H1 (cell line): ENCODE data around the gene STK39. TPM values are rescaled to one million over a fixed set of nuclear protein-coding genes. Genes with fewer than 3 reads are reported as not detected.

ENCODE experiments used
- KDM1A ChIP-seq: fragments of 200-600, 300-600 bp; sonication (generic); IDR thresholded peaks from 2 replicates; pipeline ENCODE4 v1.7.1; 2016; ENCODE audit warnings: mild to moderate bottlenecking, low read length, borderline replicate concordance
- polyA plus RNA-seq, 7 experiments: library from polyadenylated mRNA; depleted of rRNA in 3 of 7; stranded (reverse) in 5 of 7; unstranded in 2 of 7; fragments of >200 nt in 5 of 7; fragments of 200-250 nt in 2 of 7; gene quantifications; 1 replicate in 5 of 7; 2 replicates in 1 of 7; 4 replicates in 1 of 7; pipeline versions ENCODE4 v1.2.1 to v1.2.3, GENCODE V29; 2011 to 2013; ENCODE audit warnings: missing spikeins in 2 of 7, mixed read lengths in 2 of 7
- total RNA-seq: library from RNA; stranded (reverse); fragmentation: NEBNext Ultra II Directional; extraction: Animal tissue kit (Norgen Biotek cat#: 25700); gene quantifications from 2 replicates; pipeline ENCODE4 v1.2.1, GENCODE V29; 2021
- TF ChIP-seq, protein P1 (sequence below): fragments of 300-600 bp; sonication (generic); IDR thresholded peaks from 2 replicates; pipeline ENCODE4 v1.7.1; 2012; ENCODE audit warnings: low read length, moderate library complexity, mild to moderate bottlenecking, inconsistent platforms; ENCODE audit not compliant: insufficient replicate concordance

The STK39 gene
- total and polyA plus RNA-seq, 2 of the 8 experiments (the other 6 are each of a cell fraction or from before 2014, with no cell fraction given) = 13.7 to 23.8 TPM

DNA sequence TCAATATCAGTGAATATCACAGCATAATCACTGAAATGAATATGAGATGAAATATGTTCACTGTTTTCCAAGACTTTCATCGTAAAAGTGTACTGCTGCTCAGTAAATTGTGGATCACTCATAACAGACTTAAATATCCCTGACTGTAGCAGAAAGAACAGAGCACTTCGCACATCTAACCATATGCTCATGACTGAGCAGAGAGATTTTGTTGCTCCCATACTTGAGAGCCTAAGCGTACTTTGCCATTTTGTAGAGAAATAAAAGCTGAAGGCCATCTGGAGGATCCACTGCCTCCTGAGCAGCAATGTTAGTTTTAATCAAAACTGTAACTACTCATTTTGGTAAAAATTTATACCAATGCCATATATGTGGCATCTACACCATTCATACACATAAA is 243.5 kb downstream of the STK39 start (continued):
- TF ChIP-seq, protein P1, sequence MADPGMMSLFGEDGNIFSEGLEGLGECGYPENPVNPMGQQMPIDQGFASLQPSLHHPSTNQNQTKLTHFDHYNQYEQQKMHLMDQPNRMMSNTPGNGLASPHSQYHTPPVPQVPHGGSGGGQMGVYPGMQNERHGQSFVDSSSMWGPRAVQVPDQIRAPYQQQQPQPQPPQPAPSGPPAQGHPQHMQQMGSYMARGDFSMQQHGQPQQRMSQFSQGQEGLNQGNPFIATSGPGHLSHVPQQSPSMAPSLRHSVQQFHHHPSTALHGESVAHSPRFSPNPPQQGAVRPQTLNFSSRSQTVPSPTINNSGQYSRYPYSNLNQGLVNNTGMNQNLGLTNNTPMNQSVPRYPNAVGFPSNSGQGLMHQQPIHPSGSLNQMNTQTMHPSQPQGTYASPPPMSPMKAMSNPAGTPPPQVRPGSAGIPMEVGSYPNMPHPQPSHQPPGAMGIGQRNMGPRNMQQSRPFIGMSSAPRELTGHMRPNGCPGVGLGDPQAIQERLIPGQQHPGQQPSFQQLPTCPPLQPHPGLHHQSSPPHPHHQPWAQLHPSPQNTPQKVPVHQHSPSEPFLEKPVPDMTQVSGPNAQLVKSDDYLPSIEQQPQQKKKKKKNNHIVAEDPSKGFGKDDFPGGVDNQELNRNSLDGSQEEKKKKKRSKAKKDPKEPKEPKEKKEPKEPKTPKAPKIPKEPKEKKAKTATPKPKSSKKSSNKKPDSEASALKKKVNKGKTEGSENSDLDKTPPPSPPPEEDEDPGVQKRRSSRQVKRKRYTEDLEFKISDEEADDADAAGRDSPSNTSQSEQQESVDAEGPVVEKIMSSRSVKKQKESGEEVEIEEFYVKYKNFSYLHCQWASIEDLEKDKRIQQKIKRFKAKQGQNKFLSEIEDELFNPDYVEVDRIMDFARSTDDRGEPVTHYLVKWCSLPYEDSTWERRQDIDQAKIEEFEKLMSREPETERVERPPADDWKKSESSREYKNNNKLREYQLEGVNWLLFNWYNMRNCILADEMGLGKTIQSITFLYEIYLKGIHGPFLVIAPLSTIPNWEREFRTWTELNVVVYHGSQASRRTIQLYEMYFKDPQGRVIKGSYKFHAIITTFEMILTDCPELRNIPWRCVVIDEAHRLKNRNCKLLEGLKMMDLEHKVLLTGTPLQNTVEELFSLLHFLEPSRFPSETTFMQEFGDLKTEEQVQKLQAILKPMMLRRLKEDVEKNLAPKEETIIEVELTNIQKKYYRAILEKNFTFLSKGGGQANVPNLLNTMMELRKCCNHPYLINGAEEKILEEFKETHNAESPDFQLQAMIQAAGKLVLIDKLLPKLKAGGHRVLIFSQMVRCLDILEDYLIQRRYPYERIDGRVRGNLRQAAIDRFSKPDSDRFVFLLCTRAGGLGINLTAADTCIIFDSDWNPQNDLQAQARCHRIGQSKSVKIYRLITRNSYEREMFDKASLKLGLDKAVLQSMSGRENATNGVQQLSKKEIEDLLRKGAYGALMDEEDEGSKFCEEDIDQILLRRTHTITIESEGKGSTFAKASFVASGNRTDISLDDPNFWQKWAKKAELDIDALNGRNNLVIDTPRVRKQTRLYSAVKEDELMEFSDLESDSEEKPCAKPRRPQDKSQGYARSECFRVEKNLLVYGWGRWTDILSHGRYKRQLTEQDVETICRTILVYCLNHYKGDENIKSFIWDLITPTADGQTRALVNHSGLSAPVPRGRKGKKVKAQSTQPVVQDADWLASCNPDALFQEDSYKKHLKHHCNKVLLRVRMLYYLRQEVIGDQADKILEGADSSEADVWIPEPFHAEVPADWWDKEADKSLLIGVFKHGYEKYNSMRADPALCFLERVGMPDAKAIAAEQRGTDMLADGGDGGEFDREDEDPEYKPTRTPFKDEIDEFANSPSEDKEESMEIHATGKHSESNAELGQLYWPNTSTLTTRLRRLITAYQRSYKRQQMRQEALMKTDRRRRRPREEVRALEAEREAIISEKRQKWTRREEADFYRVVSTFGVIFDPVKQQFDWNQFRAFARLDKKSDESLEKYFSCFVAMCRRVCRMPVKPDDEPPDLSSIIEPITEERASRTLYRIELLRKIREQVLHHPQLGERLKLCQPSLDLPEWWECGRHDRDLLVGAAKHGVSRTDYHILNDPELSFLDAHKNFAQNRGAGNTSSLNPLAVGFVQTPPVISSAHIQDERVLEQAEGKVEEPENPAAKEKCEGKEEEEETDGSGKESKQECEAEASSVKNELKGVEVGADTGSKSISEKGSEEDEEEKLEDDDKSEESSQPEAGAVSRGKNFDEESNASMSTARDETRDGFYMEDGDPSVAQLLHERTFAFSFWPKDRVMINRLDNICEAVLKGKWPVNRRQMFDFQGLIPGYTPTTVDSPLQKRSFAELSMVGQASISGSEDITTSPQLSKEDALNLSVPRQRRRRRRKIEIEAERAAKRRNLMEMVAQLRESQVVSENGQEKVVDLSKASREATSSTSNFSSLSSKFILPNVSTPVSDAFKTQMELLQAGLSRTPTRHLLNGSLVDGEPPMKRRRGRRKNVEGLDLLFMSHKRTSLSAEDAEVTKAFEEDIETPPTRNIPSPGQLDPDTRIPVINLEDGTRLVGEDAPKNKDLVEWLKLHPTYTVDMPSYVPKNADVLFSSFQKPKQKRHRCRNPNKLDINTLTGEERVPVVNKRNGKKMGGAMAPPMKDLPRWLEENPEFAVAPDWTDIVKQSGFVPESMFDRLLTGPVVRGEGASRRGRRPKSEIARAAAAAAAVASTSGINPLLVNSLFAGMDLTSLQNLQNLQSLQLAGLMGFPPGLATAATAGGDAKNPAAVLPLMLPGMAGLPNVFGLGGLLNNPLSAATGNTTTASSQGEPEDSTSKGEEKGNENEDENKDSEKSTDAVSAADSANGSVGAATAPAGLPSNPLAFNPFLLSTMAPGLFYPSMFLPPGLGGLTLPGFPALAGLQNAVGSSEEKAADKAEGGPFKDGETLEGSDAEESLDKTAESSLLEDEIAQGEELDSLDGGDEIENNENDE = no peak
- no peak for TF ChIP-seq KDM1A
